ENCODE data around the gene CDH8.
"Not testable (repeated sequence)": the region's sequence is repeated elsewhere in the genome, so short reads cannot be mapped to it uniquely, and the experiment has no call there.

CDH8 gene

GRCh38 chr16:61934601-61935000 lies 101.6 kb downstream of the CDH8 start:
- DNase-seq (ENCODE audit: low spot score) = no peak

DNA sequence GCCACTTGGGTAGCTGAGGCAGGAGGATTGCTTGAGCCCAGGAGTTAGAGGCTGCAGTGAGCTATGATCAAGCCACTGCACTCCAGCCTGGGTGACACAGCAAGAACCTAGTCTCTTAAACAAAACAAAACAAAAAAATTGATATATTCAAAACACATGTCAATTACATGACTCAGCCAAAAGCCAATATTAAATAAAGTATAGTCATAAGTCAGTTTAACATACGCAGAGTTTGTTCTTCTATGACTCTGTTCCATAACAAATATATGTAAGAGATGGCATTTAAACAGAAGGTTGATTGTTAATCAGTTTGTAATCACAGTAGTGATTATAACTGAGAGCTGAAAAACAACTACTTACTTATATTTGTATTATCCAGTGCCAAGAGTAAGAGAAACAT lies 106.5 kb downstream of the CDH8 start:
- no peak for DNase-seq (ENCODE audit: low spot score)

DNA sequence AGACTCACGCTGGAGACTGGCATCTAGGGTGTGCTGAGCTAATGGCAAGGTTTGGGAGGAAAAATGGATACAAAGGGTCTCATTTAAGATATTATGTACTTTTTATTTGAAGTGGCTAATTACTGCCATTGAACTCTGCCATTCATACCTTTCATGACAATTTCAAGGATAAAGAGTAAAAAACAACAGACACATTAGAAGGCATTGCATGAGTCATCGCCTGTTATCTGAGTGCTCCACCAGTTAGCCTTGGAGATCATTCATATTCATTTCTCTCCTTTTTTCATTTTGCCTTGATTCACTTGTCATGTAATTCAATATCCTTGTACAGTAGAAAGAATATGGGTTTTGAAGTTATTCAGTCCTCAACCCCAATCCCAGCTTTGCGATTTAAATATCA lies 109.5 kb downstream of the CDH8 start:
- DNase-seq (ENCODE audit: low spot score) = no peak

DNA sequence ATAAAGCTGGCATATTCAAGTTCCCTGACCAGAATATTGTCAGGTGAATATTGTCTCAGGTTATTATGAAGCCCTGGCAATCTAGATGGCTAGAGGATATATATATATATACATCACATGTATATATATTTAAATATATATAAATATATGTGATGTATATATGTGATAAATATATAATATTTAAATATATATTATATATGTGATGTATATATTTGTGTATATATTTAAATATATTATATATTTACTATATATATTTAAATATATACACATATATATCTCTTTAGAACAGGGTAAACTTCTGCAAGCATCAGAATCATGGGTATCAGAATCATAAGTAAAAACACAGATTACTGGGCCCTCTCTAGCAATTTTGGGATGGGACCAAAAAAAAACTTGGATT lies 112.6 kb downstream of the CDH8 start:
- no peak for DNase-seq (ENCODE audit: low spot score)

DNA sequence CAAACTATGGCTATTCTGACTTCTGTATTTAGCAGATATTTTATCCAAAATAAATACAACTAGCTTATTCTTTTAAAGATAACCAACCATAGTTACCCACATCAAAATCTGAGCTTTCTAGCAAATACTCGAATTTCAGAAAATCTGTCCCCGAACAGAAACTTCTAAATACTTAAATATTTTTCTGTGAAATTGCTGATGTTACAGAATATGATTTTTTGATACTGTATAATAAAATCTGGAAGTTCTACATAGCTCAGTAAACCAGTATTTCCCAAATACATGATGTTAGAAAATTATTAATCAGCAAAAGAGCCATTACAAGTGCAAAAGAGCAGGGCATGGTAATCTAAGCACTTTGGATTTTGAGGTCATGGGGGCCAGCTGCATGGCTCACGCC lies 114.9 kb downstream of the CDH8 start:
- DNase-seq (ENCODE audit: low spot score) = no peak

DNA sequence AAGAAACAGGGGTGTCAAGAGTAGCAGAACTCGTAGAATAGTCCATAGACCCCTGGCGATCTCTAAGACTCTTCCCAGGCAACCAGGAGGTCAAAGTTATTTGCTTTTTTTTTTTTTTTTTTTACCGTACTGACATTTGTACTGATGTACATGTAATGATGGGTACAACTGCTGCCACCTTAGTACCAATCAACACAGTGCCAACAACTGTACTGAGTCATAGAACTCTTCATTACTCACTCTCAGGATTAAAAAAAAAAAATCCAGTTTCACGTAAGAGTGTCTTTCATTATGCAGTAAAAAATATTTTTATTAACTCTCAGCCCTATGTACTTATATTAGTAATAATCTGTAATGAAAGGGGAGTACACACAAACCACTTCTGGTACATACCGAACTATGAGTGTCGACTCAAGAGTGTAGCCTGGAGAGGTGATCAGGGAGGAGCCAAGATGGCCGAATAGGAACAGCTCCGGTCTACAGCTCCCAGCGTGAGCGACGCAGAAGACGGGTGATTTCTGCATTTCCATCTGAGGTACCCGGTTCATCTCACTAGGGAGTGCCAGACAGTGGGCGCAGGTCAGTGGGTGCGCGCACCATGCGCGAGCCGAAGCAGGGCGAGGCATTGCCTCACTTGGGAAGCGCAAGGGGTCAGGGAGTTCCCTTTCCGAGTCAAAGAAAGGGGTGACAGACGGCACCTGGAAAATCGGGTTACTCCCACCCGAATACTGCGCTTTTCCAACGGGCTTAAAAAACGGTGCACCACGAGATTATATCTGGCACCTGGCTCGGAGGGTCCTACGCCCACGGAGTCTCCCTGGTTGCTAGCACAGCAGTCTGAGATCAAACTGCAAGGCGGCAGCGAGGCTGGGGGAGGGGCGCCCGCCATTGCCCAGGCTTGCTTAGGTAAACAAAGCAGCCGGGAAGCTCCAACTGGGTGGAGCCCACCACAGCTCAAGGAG lies 118.1 kb downstream of the CDH8 start:
- not testable (repeated sequence) for DNase-seq (ENCODE audit: low spot score)

DNA sequence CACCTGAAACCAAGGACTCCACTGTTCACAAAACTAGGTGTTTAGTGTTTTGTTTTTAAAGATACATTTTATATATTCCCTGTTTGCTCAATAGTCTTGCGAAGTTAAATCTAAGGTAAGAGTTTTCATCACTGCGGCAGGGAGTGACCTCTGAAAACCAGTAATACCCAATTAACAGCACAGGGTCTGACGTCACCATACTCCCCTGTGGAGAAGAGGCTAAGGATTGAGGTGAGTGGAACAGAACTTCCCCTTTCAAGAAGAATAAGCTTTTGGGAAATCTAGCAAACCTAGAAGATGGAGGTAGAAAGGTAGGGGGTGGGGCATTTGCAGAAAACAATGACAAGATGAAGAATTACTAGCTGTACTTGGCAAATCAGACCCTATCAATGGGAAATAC lies 120.7 kb downstream of the CDH8 start:
- no peak for DNase-seq (ENCODE audit: low spot score)

DNA sequence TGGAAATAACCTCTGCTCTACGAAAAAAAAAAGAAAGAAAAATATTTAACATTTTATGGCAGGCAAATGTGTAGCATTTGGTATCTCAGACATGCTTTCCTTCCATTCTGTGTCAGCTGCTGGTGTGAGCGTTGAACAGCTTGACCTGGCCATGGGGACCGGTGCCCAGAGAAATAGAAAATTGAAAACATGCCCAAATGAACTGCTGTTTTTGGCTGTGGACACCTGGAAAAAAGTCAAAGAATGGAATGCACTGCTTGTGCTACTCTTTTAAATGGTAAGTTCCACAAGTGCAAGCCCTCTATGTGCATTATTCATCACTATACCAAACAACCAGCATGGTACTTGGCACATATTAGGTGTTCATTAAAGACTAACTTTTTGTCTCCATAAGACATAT lies 127.2 kb downstream of the CDH8 start:
- no peak for DNase-seq (ENCODE audit: low spot score)

DNA sequence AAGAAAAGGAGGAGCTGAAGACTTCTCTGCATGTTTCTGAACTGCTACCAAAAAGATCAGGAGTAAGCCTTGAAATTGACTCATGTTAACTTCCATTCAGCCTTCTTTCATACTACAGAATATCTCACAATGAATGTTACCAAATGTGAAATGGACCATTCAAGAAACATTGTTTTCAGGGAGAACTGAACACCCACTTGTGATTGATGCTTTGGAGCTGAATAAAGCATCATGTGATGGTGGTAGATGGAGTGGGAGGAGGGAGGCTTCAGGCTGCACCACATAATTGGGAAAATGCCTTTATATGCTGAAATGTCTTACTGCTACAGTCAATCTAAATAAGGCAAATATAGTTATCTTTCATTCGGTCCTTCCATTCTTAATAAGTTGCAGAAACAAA lies 127.8 kb downstream of the CDH8 start:
- no peak for DNase-seq (ENCODE audit: low spot score)

DNA sequence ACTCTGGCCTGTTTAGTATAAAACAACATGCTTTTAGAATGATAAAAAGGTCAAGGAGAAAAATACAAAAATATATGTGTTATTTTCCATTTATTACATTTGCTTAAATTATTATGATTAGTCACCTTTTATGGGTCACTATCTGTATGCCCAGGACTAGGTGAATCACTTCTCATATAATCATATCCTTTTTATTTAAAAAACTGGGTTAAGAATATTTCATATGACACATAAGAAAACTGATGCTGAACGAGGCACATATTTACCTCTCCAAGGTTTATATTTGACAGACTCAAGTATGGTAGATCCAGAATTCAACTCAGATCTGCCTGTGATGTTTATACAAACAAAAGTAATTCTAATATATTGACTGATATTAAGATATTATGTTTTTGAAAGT lies 134.5 kb downstream of the CDH8 start:
- DNase-seq (ENCODE audit: low spot score) = no peak

DNA sequence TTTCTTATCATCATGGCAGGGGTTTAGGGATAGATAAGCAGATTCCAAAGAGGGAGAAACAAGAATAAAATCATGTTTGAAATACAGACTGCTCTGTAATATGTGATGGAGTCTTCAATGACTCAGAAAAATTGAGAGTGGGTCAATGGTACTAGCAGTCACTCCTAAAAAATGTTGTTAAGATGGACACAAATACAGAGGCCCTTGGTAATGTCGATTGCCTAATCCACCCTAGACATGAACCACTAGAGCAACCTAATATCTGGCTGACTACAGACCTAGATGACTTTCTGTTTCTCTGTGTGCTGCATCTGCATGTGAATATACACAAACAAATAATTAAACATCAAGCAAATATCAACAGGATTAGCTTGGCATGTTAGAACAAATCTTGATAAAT lies 135.8 kb downstream of the CDH8 start:
- DNase-seq (ENCODE audit: low spot score) = no peak

GRCh38 chr16:61897657-61898056 lies 138.6 kb downstream of the CDH8 start:
- DNase-seq (ENCODE audit: low spot score) = no peak

GRCh38 chr16:61892531-61892930 lies 143.7 kb downstream of the CDH8 start:
- DNase-seq (ENCODE audit: low spot score) = no peak

- no peak for DNase-seq (ENCODE audit: low spot score)
Measured at GRCh38 chr16:61891460-61891859, 144.8 kb downstream of the CDH8 start.

- DNase-seq (ENCODE audit: low spot score) = no peak
Measured at GRCh38 chr16:61890386-61890785, 145.9 kb downstream of the CDH8 start.

DNA sequence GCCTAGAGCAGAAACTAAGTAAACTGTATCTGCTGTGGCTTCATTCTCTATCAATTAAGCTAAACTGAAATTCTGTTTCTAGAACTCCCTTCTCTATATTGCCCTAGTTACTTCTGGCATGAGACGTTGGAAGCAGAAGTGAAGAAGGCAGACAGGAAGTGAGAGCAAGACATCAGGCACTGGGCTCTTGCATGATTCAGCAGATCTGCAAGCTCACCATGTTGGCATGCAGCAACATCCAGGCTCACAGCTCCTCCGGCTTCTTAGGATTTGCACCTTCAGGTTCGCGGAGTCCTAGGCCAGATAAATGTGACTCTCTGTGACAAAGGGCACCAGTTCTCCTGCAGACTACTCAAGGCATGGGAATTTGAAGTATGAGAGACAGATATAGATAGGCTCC lies 148.3 kb downstream of the CDH8 start:
- DNase-seq (ENCODE audit: low spot score) = no peak

- DNase-seq (ENCODE audit: low spot score) = no peak
Measured at GRCh38 chr16:61885343-61885742, 150.9 kb downstream of the CDH8 start.

DNA sequence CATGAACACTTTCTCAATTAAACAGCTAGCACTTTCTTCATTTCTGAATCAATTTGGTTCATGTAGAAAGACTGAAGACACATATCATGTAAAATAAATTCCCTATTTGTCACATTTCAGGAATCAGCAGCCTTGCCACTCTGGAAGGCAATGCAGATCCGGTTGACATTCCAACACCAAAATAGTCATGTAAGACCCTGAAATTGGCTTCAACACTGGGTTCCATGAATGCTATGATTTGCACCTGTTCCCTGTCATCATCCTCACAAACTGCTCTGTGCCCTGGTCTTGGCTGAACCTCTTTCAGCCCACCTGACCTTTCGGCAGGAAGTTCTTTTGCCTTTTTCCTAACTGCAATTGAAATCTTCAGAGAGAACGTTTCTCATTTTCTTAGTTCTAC lies 156.9 kb downstream of the CDH8 start:
- DNase-seq (ENCODE audit: low spot score) = no peak

GRCh38 chr16:61877436-61877835 lies 158.8 kb downstream of the CDH8 start:
- DNase-seq (ENCODE audit: low spot score) = no peak

- no peak for DNase-seq (ENCODE audit: low spot score)
Measured at GRCh38 chr16:61872778-61873119, 163.5 kb downstream of the CDH8 start.

- no peak for DNase-seq (ENCODE audit: low spot score)
Measured at GRCh38 chr16:61871837-61872777, 164.1 kb downstream of the CDH8 start.

DNA sequence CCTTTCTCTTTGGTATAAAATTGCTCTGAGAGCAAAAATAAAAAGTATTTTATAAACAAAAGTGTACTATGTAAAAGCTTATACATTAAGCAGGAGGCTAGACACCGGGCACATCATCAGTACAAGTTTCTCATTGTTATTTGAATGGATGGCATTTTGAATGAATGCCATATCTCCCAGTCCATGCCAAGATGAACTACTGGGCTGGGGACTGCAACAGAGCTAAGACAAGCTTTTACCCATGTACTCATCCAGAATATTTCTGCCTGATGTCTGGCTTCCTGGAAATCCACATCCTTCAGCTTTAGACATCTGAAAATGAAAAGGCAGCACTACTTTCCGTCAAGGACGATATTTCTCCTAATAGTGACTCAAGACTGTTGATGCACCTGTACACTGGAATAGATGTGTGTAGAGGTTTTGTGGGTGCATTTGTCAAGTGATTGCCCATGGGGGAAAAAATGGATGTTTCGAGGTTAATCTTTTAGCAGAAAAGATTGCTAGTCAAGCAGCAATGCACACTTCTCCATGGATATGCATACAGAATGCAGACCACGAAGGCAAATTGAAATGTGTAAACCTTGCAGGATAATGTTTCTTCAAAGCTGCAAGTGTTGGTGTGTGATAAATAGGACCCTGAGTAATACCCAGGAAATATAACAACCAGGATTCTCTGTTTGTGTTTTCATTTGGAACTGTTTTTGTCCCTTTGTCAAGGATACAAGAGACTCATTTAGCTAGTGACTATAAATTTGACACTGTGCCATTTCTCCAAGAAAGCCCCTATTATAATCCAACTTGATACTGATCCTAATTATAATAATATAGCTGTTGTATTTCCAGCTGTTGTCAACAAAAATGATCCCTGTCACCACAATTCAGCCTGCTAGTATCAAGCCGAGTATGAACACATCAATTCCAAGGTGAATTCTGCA lies 173.8 kb downstream of the CDH8 start:
- no peak for DNase-seq (ENCODE audit: low spot score)
